ENCODE results near the gene FKBP11.

- TF ChIP-seq, protein P1, sequence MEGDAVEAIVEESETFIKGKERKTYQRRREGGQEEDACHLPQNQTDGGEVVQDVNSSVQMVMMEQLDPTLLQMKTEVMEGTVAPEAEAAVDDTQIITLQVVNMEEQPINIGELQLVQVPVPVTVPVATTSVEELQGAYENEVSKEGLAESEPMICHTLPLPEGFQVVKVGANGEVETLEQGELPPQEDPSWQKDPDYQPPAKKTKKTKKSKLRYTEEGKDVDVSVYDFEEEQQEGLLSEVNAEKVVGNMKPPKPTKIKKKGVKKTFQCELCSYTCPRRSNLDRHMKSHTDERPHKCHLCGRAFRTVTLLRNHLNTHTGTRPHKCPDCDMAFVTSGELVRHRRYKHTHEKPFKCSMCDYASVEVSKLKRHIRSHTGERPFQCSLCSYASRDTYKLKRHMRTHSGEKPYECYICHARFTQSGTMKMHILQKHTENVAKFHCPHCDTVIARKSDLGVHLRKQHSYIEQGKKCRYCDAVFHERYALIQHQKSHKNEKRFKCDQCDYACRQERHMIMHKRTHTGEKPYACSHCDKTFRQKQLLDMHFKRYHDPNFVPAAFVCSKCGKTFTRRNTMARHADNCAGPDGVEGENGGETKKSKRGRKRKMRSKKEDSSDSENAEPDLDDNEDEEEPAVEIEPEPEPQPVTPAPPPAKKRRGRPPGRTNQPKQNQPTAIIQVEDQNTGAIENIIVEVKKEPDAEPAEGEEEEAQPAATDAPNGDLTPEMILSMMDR (conservative IDR thresholded peaks at IDR 0.05) = no peak
- TF ChIP-seq ZFX (IDR thresholded peaks at IDR 0.05) = no peak
These were observed 18.0 kb downstream of the FKBP11 start for GRCh38 chr12:48907245-48907644.
